Smooth muscle cell (in vitro differentiated cells): Measurements from ENCODE around the gene PXYLP1. TPM values are rescaled to one million over a fixed set of nuclear protein-coding genes. Genes with fewer than 3 reads are reported as not detected.

Source experiments
- DNase-seq: peaks from one replicate; lab custom pipeline; 2025; ENCODE audit not compliant: unreplicated experiment; lab: John Stamatoyannopoulos, UW
- H2AFZ ChIP-seq: fragments of 200-600 bp; sonication (generic); 2 replicates; pipeline ENCODE4 v1.6.0; 2016; ENCODE audit warnings: antibody characterized with exemption, low read depth, mild to moderate bottlenecking
- H3F3A ChIP-seq: fragments of 200-600 bp; sonication (generic); 2 replicates; pipeline ENCODE4 v1.6.0; 2017; ENCODE audit warnings: antibody characterized with exemption, low read depth
- H3K27ac ChIP-seq: fragments of 200-600 bp; sonication (generic); 2 replicates; pipeline ENCODE4 v1.5.1; 2016; ENCODE audit warnings: low read depth, mild to moderate bottlenecking
- H3K27me3 ChIP-seq: fragments of 200-600 bp; sonication (generic); 2 replicates; pipeline ENCODE4 v1.6.1; 2016; ENCODE audit warnings: low read depth, mild to moderate bottlenecking
- H3K36me3 ChIP-seq: fragments of 200-600 bp; sonication (generic); 2 replicates; pipeline ENCODE4 v1.5.1; 2016; ENCODE audit warnings: low read depth
- H3K4me1 ChIP-seq: fragments of 200-600 bp; sonication (generic); 2 replicates; pipeline ENCODE4 v1.5.1; 2016; ENCODE audit warnings: low read depth
- H3K4me2 ChIP-seq: fragments of 200-600 bp; sonication (generic); 2 replicates; pipeline ENCODE4 v1.6.0; 2016; ENCODE audit warnings: mild to moderate bottlenecking
- H3K4me3 ChIP-seq: fragments of 200-600 bp; sonication (generic); 2 replicates; pipeline ENCODE4 v1.5.1; 2016; ENCODE audit warnings: mild to moderate bottlenecking
- H3K79me2 ChIP-seq: fragments of 200-600 bp; sonication (generic); 2 replicates; pipeline ENCODE4 v1.6.0; 2016; ENCODE audit warnings: low read depth, mild to moderate bottlenecking
- H3K9ac ChIP-seq: fragments of 200-600 bp; sonication (generic); 2 replicates; pipeline ENCODE4 v1.6.0; 2016; ENCODE audit warnings: low read depth
- H3K9me3 ChIP-seq: fragments of 200-600 bp; sonication (generic); replicated peaks from 2 replicates; pipeline ENCODE4 v1.5.1; 2016; ENCODE audit warnings: low read depth
- H4K20me1 ChIP-seq: fragments of 200-600 bp; sonication (generic); 2 replicates; pipeline ENCODE4 v1.6.0; 2016; ENCODE audit warnings: low read depth
- whole genome bisulfite sequencing: methylation state at CpG from one replicate; pipeline ENCODE4 v1.1.7; 2016; ENCODE audit warnings: low lambda C conversion rate; 5-methylcytosine and 5-hydroxymethylcytosine counted together
- polyA plus RNA-seq: library from polyadenylated mRNA; unstranded; fragments of >200 nt; fragmentation: Nextera tagmentation; extraction: Ambion mirVana; gene quantifications from 2 replicates; pipeline ENCODE4 v1.2.1, GENCODE V29; 2016
- total RNA-seq: library from RNA; depleted of rRNA; stranded (reverse); fragments of >200 nt; gene quantifications from 2 replicates; pipeline ENCODE4 v1.2.3, GENCODE V29; 2014
- TF ChIP-seq, protein P1 (sequence below): fragments of 200-600 bp; sonication (generic); IDR thresholded peaks from 2 replicates; pipeline ENCODE4 v1.5.1; 2017; ENCODE audit warnings: borderline replicate concordance, mild to moderate bottlenecking, antibody characterized with exemption; ENCODE audit not compliant: insufficient read depth, poor library complexity, severe bottlenecking

Gene PXYLP1
- total and polyA plus RNA-seq, 2 experiments from 2014 or later, result 3.3 to 5.6 TPM

- Histone ChIP-seq H3K27me3 (no peaks in the 10 kb centered on the region), H3K79me2 (no peaks in the 10 kb centered on the region), H3K9me3 (no peaks in the 10 kb centered on the region), H2AFZ (no peak overlapping the region), H4K20me1 (no peaks in the 10 kb centered on the region), H3K4me1 (no peaks in the 10 kb centered on the region), H3K27ac (no peak overlapping the region), H3K4me2 (no peak overlapping the region), H3F3A (no peaks in the 10 kb centered on the region), H3K9ac (no peak overlapping the region), H3K36me3 (no peaks in the 10 kb centered on the region), H3K4me3 (no peak overlapping the region)
- WGBS, result 94% methylated on average over 5 of the region's 5 CpGs
- DNase-seq, result no peak
- TF ChIP-seq, protein P1, sequence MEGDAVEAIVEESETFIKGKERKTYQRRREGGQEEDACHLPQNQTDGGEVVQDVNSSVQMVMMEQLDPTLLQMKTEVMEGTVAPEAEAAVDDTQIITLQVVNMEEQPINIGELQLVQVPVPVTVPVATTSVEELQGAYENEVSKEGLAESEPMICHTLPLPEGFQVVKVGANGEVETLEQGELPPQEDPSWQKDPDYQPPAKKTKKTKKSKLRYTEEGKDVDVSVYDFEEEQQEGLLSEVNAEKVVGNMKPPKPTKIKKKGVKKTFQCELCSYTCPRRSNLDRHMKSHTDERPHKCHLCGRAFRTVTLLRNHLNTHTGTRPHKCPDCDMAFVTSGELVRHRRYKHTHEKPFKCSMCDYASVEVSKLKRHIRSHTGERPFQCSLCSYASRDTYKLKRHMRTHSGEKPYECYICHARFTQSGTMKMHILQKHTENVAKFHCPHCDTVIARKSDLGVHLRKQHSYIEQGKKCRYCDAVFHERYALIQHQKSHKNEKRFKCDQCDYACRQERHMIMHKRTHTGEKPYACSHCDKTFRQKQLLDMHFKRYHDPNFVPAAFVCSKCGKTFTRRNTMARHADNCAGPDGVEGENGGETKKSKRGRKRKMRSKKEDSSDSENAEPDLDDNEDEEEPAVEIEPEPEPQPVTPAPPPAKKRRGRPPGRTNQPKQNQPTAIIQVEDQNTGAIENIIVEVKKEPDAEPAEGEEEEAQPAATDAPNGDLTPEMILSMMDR, result no peak
These were observed 18.7 kb downstream of the PXYLP1 start for GRCh38 chr3:141250342-141250741.

DNA sequence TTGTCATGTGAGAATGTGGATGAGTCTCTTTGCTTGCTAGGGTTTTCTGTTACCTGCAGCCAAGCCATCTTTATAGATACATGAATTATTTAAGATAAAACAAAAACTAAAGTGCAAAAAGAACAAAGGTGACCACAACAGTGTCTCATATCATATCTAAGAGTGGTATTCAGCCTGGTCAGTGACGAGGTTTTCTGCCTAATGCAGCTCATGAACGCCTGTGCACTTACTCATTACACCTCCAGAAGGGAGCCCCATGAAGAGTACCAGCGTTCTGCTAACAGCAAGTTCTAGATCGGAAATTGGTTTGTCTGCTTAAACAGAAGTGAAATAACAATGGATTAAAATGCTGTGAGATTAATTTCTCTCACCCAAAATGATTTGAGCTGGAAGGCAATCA lies 19.2 kb downstream of the PXYLP1 start:
- Histone ChIP-seq H3K9me3 (no peaks in the 10 kb centered on the region), H3K9ac (no peak overlapping the region), H3K36me3 (no peaks in the 10 kb centered on the region), H3K27ac (no peak overlapping the region), H4K20me1 (no peaks in the 10 kb centered on the region), H3K4me1 (no peaks in the 10 kb centered on the region), H3K79me2 (no peaks in the 10 kb centered on the region), H3K4me2 (no peak overlapping the region), H3K27me3 (no peaks in the 10 kb centered on the region), H3K4me3 (no peak overlapping the region), H3F3A (no peaks in the 10 kb centered on the region), H2AFZ (no peak overlapping the region)
- TF ChIP-seq, protein P1, result no peak
- 73% methylated on average over 4 of the region's 4 CpGs for WGBS
- DNase-seq, result no peak

GRCh38 chr3:141253326-141253725 lies 21.7 kb downstream of the PXYLP1 start:
- Histone ChIP-seq H3K36me3 (no peaks in the 10 kb centered on the region), H3K9ac (no peak overlapping the region), H3K79me2 (no peaks in the 10 kb centered on the region), H3K4me2 (no peak overlapping the region), H3K27me3 (no peaks in the 10 kb centered on the region), H3K27ac (no peak overlapping the region), H3K9me3 (no peaks in the 10 kb centered on the region), H3K4me1 (no peaks in the 10 kb centered on the region), H4K20me1 (no peaks in the 10 kb centered on the region), H2AFZ (no peak overlapping the region), H3F3A (no peaks in the 10 kb centered on the region), H3K4me3 (no peak overlapping the region)
- WGBS, result 90% methylated on average over 2 of the region's 2 CpGs
- TF ChIP-seq, protein P1, result no peak
- DNase-seq, result no peak

DNA sequence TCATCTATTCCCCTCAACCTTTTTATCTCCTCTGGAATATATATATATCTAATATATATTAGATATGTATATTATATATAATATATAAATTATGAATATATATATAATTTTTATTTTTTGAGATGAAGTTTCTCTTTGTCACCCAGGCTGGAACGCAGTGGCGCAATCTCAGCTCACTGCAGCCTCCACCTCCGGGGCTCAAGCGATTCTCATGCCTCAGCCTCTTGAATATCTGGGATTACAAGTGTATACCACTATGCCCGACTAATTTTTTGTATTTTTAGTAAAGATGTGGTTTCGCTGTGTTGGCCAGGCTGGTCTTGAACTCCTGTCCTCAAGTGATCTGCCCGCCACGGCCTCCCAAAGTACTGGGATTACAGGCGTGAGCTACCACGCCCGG lies 22.2 kb downstream of the PXYLP1 start:
- WGBS, result 98% methylated on average over 11 of the region's 11 CpGs
- H3K36me3 ChIP-seq, result no peaks in the 10 kb centered on the region
- H4K20me1 ChIP-seq, result no peaks in the 10 kb centered on the region
- H3F3A ChIP-seq, result no peaks in the 10 kb centered on the region
- DNase-seq, result no peak
- H3K4me1 ChIP-seq, result peaks cover under 1% of the 10 kb centered on the region
- H3K9me3 ChIP-seq, result no peaks in the 10 kb centered on the region
- no peak overlapping the region for H2AFZ ChIP-seq
- H3K4me3 ChIP-seq, result no peak overlapping the region
- no peak overlapping the region for H3K4me2 ChIP-seq
- no peaks in the 10 kb centered on the region for H3K79me2 ChIP-seq
- no peaks in the 10 kb centered on the region for H3K27me3 ChIP-seq
- H3K9ac ChIP-seq, result no peak overlapping the region
- H3K27ac ChIP-seq, result no peak overlapping the region
- TF ChIP-seq, protein P1, result no peak
